Lower leg skin (tissue), 3 donors: Measurements from ENCODE around the gene HACD1.

Experiments used
- CTCF ChIP-seq, 3 donors: fragments of 450-650 bp; IDR thresholded peaks; one replicate each; pipeline ENCODE4 v1.5.1; 2016; ENCODE audit warnings: antibody characterized with exemption in 3 of 3, mild to moderate bottlenecking in 3 of 3, moderate library complexity in 2 of 3
- POLR2A ChIP-seq, 2 donors: fragments of 450-650 bp; IDR thresholded peaks; one replicate each; pipeline ENCODE4 v1.6.1; 2016 to 2017; ENCODE audit warnings: antibody characterized with exemption in 2 of 2, mild to moderate bottlenecking in 1 of 2, moderate library complexity in 1 of 2

GRCh38 chr10:17659365-17659764 lies 42.2 kb upstream of the HACD1 start:
- TF ChIP-seq POLR2A (IDR thresholded peaks at IDR 0.05) (no peak), CTCF (IDR thresholded peaks at IDR 0.05) (no peak)
